Kidney (tissue), 22 donors: ENCODE results near the gene BAG5. TPM values are rescaled to one million over a fixed set of nuclear protein-coding genes. Genes with fewer than 3 reads are reported as not detected.
"Not testable (repeated sequence)": the region's sequence is repeated elsewhere in the genome, so short reads cannot be mapped to it uniquely, and the experiment has no call there.

ENCODE experiments used
- DNase-seq, 5 donors: peaks; one replicate each; pipeline ENCODE4 v3.0.0-alpha.2; 2013 to 2020
- FAIRE-seq: peaks from 2 replicates; lab custom pipeline; 2012; peaks lifted over from hg19 to GRCh38; lab: Jason Lieb, UNC
- H3K27ac ChIP-seq, 2 donors: one replicate each; pipeline ENCODE4 v1.7.0; 2013; ENCODE audit warnings: low read depth in 2 of 2, low read length in 2 of 2, inconsistent platforms in 1 of 2
- H3K27me3 ChIP-seq: one replicate; pipeline ENCODE4 v1.7.1; 2013; ENCODE audit warnings: low read length, inconsistent platforms; ENCODE audit not compliant: control insufficient read depth, insufficient read depth
- H3K36me3 ChIP-seq, 3 donors: one replicate each; pipeline versions ENCODE4 v1.7.0 to v1.7.1; 2013; ENCODE audit warnings: low read length in 3 of 3, control low read depth in 1 of 3, inconsistent platforms in 1 of 3; ENCODE audit not compliant: insufficient read depth in 3 of 3, control insufficient read depth in 2 of 3
- H3K4me1 ChIP-seq, 3 donors: one replicate each; pipeline versions ENCODE4 v1.7.0 to v1.7.1; 2013; ENCODE audit warnings: low read length in 3 of 3, inconsistent platforms in 1 of 3, low read depth in 1 of 3; ENCODE audit not compliant: control insufficient read depth in 2 of 3, insufficient read depth in 2 of 3
- H3K4me3 ChIP-seq, 3 donors: one replicate each; pipeline versions ENCODE4 v1.7.0 to v1.8.1; 2013; ENCODE audit warnings: low read length in 3 of 3, control low read depth in 1 of 3, inconsistent platforms in 1 of 3
- H3K9ac ChIP-seq, 3 donors: one replicate each; pipeline versions ENCODE4 v1.7.0 to v1.7.1; 2013; ENCODE audit warnings: low read length in 3 of 3, control low read depth in 1 of 3, inconsistent platforms in 1 of 3
- H3K9me3 ChIP-seq, 3 donors: one replicate each; pipeline versions ENCODE4 v1.7.0 to v1.7.1; 2013; ENCODE audit warnings: low read length in 3 of 3, control low read depth in 1 of 3, inconsistent platforms in 1 of 3; ENCODE audit not compliant: control insufficient read depth in 2 of 3, insufficient read depth in 1 of 3
- intact Hi-C: fragments of 100-400 bp; cut with DNase I; formaldehyde crosslinking; loops from one replicate; pipeline ENCODE4 v1.11.1; 2022
- long read RNA-seq, 10 donors: library from polyadenylated mRNA in 1 of 10; unstranded in 1 of 10; transcript quantifications; one replicate each; pipeline ENCODE4 v2.0.0 and lab custom pipeline, GENCODE V29; 2021 to 2026
- polyA plus RNA-seq: library from polyadenylated mRNA; stranded (reverse); fragments of 350-450 nt; fragmentation: Illumina TruSeq; extraction: RNeasy Lipid Tissue Mini Kit (QIAGEN cat#74804); gene quantifications from one replicate; pipeline ENCODE4 v1.2.3, GENCODE V29; 2014; ENCODE audit warnings: low read depth, low replicate concordance; ENCODE audit not compliant: insufficient read depth
- total RNA-seq: library from RNA; stranded (reverse); fragmentation: NEBNext Ultra II Directional; extraction: Animal tissue kit (Norgen Biotek cat#: 25700); gene quantifications from one replicate; pipeline ENCODE4 v1.2.1, GENCODE V29; 2021
- TF ChIP-seq, protein P1 (sequence below): IDR thresholded peaks from 3 replicates; pipeline ENCODE4 v1.5.1; 2012; ENCODE audit warnings: mild to moderate bottlenecking, moderate library complexity, borderline replicate concordance; ENCODE audit not compliant: insufficient read depth; ENCODE audit errors: extremely low read depth
- donor health status: control.
- donor health status: control.
- donor health status: control.
- donor health status: control.
- donor health status: control.
- donor health status: DM: yes; HTN: yes; CAD: no.
- donor health status: Normal renal cell carcinoma (clear cell type).

Gene BAG5
- total RNA-seq, result 64.5 TPM
- 17.1 TPM for polyA plus RNA-seq
- long read RNA-seq, donor 1, full-length matches to known transcripts, result 8 of 161 reads
- long read RNA-seq, donor 1, partial matches to known transcripts, result 125 of 161 reads
- long read RNA-seq, donor 1, other reads (novel, unspliced or antisense), result 28 of 161 reads
- long read RNA-seq, donor 2, full-length matches to known transcripts, result 9 of 9 reads
- long read RNA-seq, donor 2, partial matches to known transcripts, result 0 of 9 reads
- long read RNA-seq, donor 2, other reads (novel, unspliced or antisense), result 0 of 9 reads
- long read RNA-seq, donor 3, full-length matches to known transcripts, result 8 of 8 reads
- long read RNA-seq, donor 3, partial matches to known transcripts, result 0 of 8 reads
- long read RNA-seq, donor 3, other reads (novel, unspliced or antisense), result 0 of 8 reads
- long read RNA-seq, donor 4, full-length matches to known transcripts, result 5 of 5 reads
- long read RNA-seq, donor 4, partial matches to known transcripts, result 0 of 5 reads
- long read RNA-seq, donor 4, other reads (novel, unspliced or antisense), result 0 of 5 reads
- long read RNA-seq, donor 5, result 0 reads
- long read RNA-seq, donor 6, full-length matches to known transcripts, result 2 of 2 reads
- long read RNA-seq, donor 6, partial matches to known transcripts, result 0 of 2 reads
- long read RNA-seq, donor 6, other reads (novel, unspliced or antisense), result 0 of 2 reads
- long read RNA-seq, donor 7, full-length matches to known transcripts, result 49 of 67 reads
- long read RNA-seq, donor 7, partial matches to known transcripts, result 0 of 67 reads
- long read RNA-seq, donor 7, other reads (novel, unspliced or antisense), result 18 of 67 reads
- long read RNA-seq, donor 8, full-length matches to known transcripts, result 5 of 5 reads
- long read RNA-seq, donor 8, partial matches to known transcripts, result 0 of 5 reads
- long read RNA-seq, donor 8, other reads (novel, unspliced or antisense), result 0 of 5 reads
- long read RNA-seq, donor 9, result 0 reads
- long read RNA-seq, donor 10, full-length matches to known transcripts, result 13 of 13 reads
- long read RNA-seq, donor 10, partial matches to known transcripts, result 0 of 13 reads
- long read RNA-seq, donor 10, other reads (novel, unspliced or antisense), result 0 of 13 reads

DNA sequence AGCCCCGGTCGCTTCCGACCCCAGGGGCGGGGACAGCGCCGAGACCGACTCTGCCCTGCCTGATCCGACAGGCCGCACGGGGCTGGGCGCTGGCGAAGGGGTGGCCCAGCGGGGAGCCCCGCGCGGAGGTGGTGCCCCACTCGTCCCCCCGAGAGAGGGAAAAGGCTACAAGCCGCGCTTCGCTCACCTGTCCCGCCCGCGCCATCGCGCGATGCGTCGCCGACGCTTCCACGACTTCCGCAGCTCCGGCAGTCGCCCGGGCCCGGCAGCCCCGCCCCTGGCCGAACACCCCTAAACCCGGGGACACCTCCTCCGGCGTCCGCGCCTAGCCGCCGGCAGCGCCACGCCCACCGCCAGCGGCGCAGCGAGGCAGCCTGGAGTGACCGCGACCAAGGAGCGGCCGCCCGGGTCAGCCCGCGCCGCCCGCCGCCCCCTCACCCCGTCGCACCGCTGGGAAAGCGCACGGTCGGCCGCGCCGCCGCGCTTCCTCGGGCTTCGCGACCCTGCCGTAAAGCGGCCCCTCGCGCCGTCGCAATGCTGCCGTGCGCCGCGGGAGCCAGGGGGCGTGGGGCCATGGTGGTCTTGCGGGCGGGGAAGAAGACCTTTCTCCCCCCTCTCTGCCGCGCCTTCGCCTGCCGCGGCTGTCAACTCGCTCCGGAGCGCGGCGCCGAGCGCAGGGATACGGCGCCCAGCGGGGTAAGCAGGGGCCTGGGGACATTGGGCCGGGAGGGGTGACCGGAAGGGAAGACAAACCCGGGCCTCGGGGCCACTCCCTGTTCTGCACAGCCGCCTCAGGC is at the start of gene BAG5, which contains the start of gene COA8:
BAG5 (minus strand) TSS at position 229 of the 797 bp plus-strand sequence. CDS start 1,493 bp downstream, outside the sequence.
COA8 (plus strand) TSS at position 532 of the 797 bp plus-strand sequence; CDS start at position 574, 42 bp downstream.
- peaks cover 7 to 28% (median 20%) of the 10 kb centered on the region in 3 donors for H3K4me1 ChIP-seq
- TF ChIP-seq, protein P1, sequence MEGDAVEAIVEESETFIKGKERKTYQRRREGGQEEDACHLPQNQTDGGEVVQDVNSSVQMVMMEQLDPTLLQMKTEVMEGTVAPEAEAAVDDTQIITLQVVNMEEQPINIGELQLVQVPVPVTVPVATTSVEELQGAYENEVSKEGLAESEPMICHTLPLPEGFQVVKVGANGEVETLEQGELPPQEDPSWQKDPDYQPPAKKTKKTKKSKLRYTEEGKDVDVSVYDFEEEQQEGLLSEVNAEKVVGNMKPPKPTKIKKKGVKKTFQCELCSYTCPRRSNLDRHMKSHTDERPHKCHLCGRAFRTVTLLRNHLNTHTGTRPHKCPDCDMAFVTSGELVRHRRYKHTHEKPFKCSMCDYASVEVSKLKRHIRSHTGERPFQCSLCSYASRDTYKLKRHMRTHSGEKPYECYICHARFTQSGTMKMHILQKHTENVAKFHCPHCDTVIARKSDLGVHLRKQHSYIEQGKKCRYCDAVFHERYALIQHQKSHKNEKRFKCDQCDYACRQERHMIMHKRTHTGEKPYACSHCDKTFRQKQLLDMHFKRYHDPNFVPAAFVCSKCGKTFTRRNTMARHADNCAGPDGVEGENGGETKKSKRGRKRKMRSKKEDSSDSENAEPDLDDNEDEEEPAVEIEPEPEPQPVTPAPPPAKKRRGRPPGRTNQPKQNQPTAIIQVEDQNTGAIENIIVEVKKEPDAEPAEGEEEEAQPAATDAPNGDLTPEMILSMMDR, result no peak
- H3K4me3 ChIP-seq, result peak within 1 kb of the TSS; percentile 86 to 94 (median 87)
- intact Hi-C loops, result no loop called here
- FAIRE-seq (no peak), DNase-seq (peak; percentile 90 to 97 (median 93))
- H3K27me3 ChIP-seq, result no peaks in the 10 kb centered on the region
- peak within 1 kb of the TSS; percentile 61 to 77 (median 66) for H3K9ac ChIP-seq
- H3K27ac ChIP-seq, result peak within 1 kb of the TSS; percentile 93
- H3K36me3 ChIP-seq, result peaks cover 0 to 18% (median 7%) of the 10 kb centered on the region in 3 donors
- no peaks in the 10 kb centered on the region for H3K9me3 ChIP-seq

GRCh38 chr14:103611215-103611614 is 48.8 kb upstream of the BAG5 start:
- Histone ChIP-seq H3K9me3 (peaks cover 0 to 5% (median 0%) of the 10 kb centered on the region in 3 donors), H3K27me3 (no peaks in the 10 kb centered on the region), H3K9ac (no peak overlapping the region), H3K4me3 (no peak overlapping the region), H3K36me3 (no peaks in the 10 kb centered on the region), H3K4me1 (peaks cover 0 to 10% (median 0%) of the 10 kb centered on the region in 3 donors), H3K27ac (no peak overlapping the region)
- no peak for FAIRE-seq
- intact Hi-C loops, result no loop called here
- TF ChIP-seq, protein P1, result no peak
- DNase-seq, result no peak

DNA sequence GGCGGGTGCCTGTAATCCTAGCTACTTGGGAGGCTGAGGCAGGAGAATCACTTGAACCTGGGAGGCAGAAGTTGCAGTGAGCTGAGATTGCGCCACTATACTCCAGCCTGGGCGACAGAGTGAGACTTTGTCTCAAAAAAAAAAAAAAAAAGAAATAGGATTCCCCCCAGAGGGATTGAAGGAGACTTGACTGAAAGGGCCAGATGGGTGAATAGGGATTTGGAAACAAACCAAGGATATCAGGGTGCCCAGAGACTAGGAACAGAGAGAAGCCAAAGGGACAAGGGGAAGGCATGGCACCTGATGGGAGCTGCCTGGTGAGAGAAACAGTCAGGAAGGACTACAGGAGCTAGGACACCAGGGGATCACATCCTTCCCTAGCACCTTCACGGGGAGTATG is 46.6 kb upstream of the BAG5 start:
- FAIRE-seq, H3K36me3 ChIP-seq, H3K4me3 ChIP-seq, H3K9me3 ChIP-seq, intact Hi-C loops, DNase-seq, H3K27me3 ChIP-seq, H3K27ac ChIP-seq, H3K9ac ChIP-seq: not testable (repeated sequence)
- peaks cover 0 to 10% (median 0%) of the 10 kb centered on the region in 3 donors for H3K4me1 ChIP-seq
